Measurements from ENCODE around the gene ENDOG. TPM values are rescaled to one million over a fixed set of nuclear protein-coding genes. Genes with fewer than 3 reads are reported as not detected.
"Not testable (repeated sequence)": the region's sequence is repeated elsewhere in the genome, so short reads cannot be mapped to it uniquely, and the experiment has no call there.

ENDOG gene
- total and polyA plus RNA-seq, 2 experiments from 2014 or later, result 93.3 to 209 TPM

DNA sequence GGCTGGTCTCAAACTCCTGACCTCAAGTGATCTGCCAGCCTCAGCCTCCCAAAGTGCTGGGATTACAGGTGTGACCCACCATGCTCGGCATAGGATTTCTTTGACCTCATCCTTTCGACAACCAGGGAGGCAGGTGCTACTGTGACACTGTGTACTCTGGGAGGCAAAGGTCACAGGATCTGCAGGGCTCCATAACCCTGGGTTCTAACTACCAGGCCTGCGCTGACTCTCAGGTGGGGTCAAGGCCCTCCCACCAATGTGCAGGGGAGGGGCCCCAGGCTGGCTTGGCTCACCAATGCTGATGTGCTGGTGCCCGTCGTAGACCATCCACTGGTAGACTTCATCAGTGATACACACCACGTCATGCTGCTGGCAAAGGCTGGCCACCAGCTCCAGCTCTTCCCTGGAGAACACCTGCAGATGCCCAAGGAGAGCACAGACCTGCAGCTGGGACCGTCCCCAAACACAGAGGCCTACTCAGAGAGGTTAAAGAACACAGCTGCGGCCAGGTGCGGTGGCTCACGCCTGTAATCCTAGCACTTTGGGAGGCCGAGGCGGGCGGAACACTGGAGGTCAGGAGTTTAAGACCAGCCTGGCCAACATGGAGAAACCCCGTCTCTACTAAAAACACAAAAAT, 18.3 kb downstream of the ENDOG start:
- TF ChIP-seq, protein P1, sequence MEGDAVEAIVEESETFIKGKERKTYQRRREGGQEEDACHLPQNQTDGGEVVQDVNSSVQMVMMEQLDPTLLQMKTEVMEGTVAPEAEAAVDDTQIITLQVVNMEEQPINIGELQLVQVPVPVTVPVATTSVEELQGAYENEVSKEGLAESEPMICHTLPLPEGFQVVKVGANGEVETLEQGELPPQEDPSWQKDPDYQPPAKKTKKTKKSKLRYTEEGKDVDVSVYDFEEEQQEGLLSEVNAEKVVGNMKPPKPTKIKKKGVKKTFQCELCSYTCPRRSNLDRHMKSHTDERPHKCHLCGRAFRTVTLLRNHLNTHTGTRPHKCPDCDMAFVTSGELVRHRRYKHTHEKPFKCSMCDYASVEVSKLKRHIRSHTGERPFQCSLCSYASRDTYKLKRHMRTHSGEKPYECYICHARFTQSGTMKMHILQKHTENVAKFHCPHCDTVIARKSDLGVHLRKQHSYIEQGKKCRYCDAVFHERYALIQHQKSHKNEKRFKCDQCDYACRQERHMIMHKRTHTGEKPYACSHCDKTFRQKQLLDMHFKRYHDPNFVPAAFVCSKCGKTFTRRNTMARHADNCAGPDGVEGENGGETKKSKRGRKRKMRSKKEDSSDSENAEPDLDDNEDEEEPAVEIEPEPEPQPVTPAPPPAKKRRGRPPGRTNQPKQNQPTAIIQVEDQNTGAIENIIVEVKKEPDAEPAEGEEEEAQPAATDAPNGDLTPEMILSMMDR (IDR thresholded peaks at IDR 0.05; ENCODE audit: low read depth, low read length), result no peak
- Histone ChIP-seq H3K9me3 (ENCODE audit: low read depth) (no peaks in the 10 kb centered on the region), H3K27ac (no peak overlapping the region), H3K4me1 (ENCODE audit: low read depth) (peaks cover 16% of the 10 kb centered on the region), H3K4me3 (no peak overlapping the region), H3K36me3 (peaks cover 3% of the 10 kb centered on the region), H3K27me3 (no peaks in the 10 kb centered on the region)
- DNase-seq (ENCODE audit: low read depth in 1 of 2, low spot score in 1 of 2), result no peak

DNA sequence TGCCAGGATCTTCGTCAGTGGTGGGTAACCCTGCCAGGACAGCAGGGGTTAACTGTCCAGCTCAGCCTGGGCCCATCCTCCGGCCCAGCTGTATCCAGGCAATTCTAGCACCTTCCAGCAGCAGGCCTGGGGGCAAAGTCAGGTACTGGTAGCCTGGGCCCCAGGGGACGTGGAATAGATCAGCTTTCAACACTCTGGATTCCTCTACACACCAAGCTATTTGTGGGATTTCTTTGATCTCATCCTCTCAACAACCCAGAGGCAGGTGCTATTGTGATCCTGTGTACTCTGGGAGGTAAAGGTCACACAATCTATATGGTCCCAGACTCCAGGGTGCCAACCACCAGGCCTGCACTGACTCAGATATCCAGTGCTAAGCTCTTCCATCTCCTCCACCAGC, 20.0 kb downstream of the ENDOG start:
- TF ChIP-seq, protein P1 (IDR thresholded peaks at IDR 0.05; ENCODE audit: low read depth, low read length), result no peak
- Histone ChIP-seq H3K36me3 (no peaks in the 10 kb centered on the region), H3K27me3 (no peaks in the 10 kb centered on the region), H3K4me1 (ENCODE audit: low read depth) (peaks cover 16% of the 10 kb centered on the region), H3K9me3 (ENCODE audit: low read depth) (no peaks in the 10 kb centered on the region), H3K27ac (peak overlapping the region; percentile 91), H3K4me3 (no peak overlapping the region)
- DNase-seq (ENCODE audit: low read depth in 1 of 2, low spot score in 1 of 2), result peak in 1 of 2 donors; percentile 82

DNA sequence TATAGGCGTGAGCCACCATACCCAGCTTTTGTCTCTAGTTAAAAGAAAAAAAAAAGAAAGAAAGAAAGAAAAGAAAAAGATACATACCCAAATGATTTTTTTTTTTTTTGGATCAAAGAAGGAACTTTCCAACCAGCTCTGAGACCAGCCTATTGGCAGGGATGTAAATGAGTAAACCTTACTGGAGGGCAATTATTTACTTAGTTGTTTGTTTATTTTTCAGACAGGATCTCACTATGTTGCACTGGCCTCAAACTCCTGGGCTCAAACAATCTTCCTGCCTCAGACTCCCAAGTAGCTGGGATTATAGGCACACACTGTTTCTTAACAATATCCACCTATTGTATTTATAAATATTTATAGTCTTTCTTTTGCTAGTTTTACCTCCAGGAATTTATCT, 22.2 kb downstream of the ENDOG start:
- Histone ChIP-seq H3K4me3 (no peak overlapping the region), H3K9me3 (ENCODE audit: low read depth) (no peaks in the 10 kb centered on the region), H3K27me3 (no peaks in the 10 kb centered on the region), H3K27ac (no peak overlapping the region), H3K4me1 (ENCODE audit: low read depth) (peaks cover 23% of the 10 kb centered on the region), H3K36me3 (no peaks in the 10 kb centered on the region)
- no peak for DNase-seq (ENCODE audit: low read depth in 1 of 2, low spot score in 1 of 2)
- TF ChIP-seq, protein P1 (IDR thresholded peaks at IDR 0.05; ENCODE audit: low read depth, low read length), result no peak

DNA sequence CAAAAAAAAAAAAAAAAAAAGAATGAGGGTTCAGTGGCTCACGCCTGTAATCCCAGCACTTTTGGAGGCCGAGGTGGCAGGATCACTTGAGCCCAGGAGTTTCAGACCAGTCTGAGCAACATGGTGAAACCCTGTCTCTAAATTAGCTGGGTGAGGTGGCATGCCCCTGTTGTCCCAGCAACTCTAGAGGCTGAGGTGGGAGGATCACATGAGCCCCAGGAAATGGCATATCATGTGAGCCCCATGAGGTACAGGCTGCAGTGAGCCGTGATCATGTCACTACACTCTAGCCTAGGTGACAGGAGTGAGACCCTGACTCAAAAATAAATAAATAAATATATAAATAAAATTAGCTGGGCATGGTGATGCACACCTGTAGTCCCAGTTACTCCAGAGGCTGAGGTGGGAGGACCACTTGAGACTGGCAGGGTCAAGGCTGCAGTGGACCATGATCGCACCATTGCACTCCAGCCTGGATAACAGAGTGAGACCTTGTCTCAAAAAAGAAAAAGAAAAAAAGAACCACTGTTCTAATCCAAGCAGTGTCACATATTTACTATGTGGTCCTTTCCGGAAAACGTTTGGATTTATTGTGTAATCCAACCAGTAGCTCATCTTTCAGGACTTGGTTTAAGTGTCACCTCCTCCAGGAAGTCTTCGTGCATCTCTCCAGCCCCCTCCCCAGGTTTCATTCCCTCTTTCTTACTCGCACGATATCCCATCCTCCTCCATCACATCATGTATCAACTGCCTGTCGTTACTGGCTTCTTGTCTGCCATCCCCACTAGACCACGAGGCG, 23.6 kb downstream of the ENDOG start:
- Histone ChIP-seq H3K4me1 (ENCODE audit: low read depth) (peaks cover 31% of the 10 kb centered on the region), H3K27me3 (no peaks in the 10 kb centered on the region), H3K9me3 (ENCODE audit: low read depth) (no peaks in the 10 kb centered on the region), H3K36me3 (no peaks in the 10 kb centered on the region), H3K27ac (no peak overlapping the region), H3K4me3 (no peak overlapping the region)
- TF ChIP-seq, protein P1 (IDR thresholded peaks at IDR 0.05; ENCODE audit: low read depth, low read length), result no peak
- no peak for DNase-seq (ENCODE audit: low read depth in 1 of 2, low spot score in 1 of 2)

DNA sequence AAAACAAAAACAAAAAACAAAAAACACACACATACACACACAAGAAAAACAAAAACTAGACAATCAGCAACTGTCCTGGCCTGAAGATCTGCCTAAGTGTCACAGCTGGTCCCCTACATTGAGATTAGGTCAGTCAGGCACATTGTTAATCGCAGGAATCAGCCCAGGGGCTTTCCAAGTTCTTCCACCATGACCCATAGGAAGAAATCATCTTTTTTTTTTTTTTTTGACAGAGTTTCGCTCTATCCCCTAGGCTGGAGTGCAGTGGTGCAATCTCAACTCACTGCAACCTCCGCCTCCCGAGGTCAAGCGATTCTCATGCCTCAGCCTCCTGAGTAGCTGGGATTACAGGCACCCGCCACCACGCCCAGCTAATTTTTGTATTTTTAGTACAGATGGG, 24.9 kb downstream of the ENDOG start:
- not testable (repeated sequence) for DNase-seq (ENCODE audit: low read depth in 1 of 2, low spot score in 1 of 2); H3K27ac ChIP-seq; H3K27me3 ChIP-seq; H3K36me3 ChIP-seq; H3K4me3 ChIP-seq; H3K9me3 ChIP-seq (ENCODE audit: low read depth)
- peaks cover 23% of the 10 kb centered on the region for H3K4me1 ChIP-seq (ENCODE audit: low read depth)
